HG03139 (cell line): ENCODE results near the gene GRID2.

Source experiments
- ATAC-seq: cut with Tn5 transposase; IDR thresholded peaks from one replicate; pipeline ENCODE4 v1.9.1; 2021; ENCODE audit not compliant: unreplicated experiment

Gene GRID2

GRCh38 chr4:93373893-93374860 is 1070.4 kb downstream of the GRID2 start:
- no peak for ATAC-seq

- ATAC-seq: no peak
Observed at GRCh38 chr4:93384241-93384640, 1080.5 kb downstream of the GRID2 start.

GRCh38 chr4:93384887-93385286 is 1081.1 kb downstream of the GRID2 start:
- ATAC-seq: no peak

- ATAC-seq: no peak
Observed at GRCh38 chr4:93394545-93395081, 1090.8 kb downstream of the GRID2 start.

GRCh38 chr4:93396272-93396671 is 1092.5 kb downstream of the GRID2 start:
- no peak for ATAC-seq

- ATAC-seq: no peak
Observed at GRCh38 chr4:93403571-93403970, 1099.8 kb downstream of the GRID2 start.

- ATAC-seq: no peak
Observed at GRCh38 chr4:93407493-93408275, 1103.9 kb downstream of the GRID2 start.

GRCh38 chr4:93409035-93409434 is 1105.3 kb downstream of the GRID2 start:
- ATAC-seq: no peak

GRCh38 chr4:93414041-93414550 is 1110.3 kb downstream of the GRID2 start:
- no peak for ATAC-seq

GRCh38 chr4:93416344-93417128 is 1112.8 kb downstream of the GRID2 start:
- ATAC-seq: no peak

- ATAC-seq: no peak
Observed at GRCh38 chr4:93431371-93431770, 1127.6 kb downstream of the GRID2 start.

- ATAC-seq: no peak
Observed at GRCh38 chr4:93433840-93434239, 1130.1 kb downstream of the GRID2 start.

GRCh38 chr4:93436000-93436626 is 1132.3 kb downstream of the GRID2 start:
- ATAC-seq: no peak

GRCh38 chr4:93437991-93438390 is 1134.2 kb downstream of the GRID2 start:
- ATAC-seq: no peak

- no peak for ATAC-seq
Observed at GRCh38 chr4:93444860-93445259, 1141.1 kb downstream of the GRID2 start.

GRCh38 chr4:93446038-93446437 is 1142.3 kb downstream of the GRID2 start:
- no peak for ATAC-seq

GRCh38 chr4:93448691-93449293 is 1145.0 kb downstream of the GRID2 start:
- ATAC-seq: no peak

GRCh38 chr4:93451954-93452353 is 1148.2 kb downstream of the GRID2 start:
- ATAC-seq: no peak

- ATAC-seq: no peak
Observed at GRCh38 chr4:93461541-93461940, 1157.8 kb downstream of the GRID2 start.

GRCh38 chr4:93466446-93466845 is 1162.7 kb downstream of the GRID2 start:
- no peak for ATAC-seq
